Measurements from ENCODE around the gene LACTB.

GRCh38 chr15:63157891-63158431 is 36.3 kb downstream of the LACTB start:
- TF ChIP-seq BHLHE40 (IDR thresholded peaks at IDR 0.05; ENCODE audit: low read depth, low read length) = no peak
- peak; percentile 26; the same call in 1 of the 2 replicates for TF ChIP-seq CTCF (conservative IDR thresholded peaks at IDR 0.05; ENCODE audit: low read depth, low read length)
- TF ChIP-seq SMC3 (IDR thresholded peaks at IDR 0.05; ENCODE audit: low read depth, low read length) = 0 out of 2 replicates have a peak, but pooled peaks have one; percentile 9
- no peak for TF ChIP-seq POLR2A (IDR thresholded peaks at IDR 0.05; ENCODE audit: low read depth, low read length)
- peak; percentile 27; the same call in 1 of the 2 replicates for TF ChIP-seq RAD21 (IDR thresholded peaks at IDR 0.05; ENCODE audit: low read length)
- no peak for TF ChIP-seq CHD1 (IDR thresholded peaks at IDR 0.05; ENCODE audit: low read depth, low read length)
- TF ChIP-seq USF2 (IDR thresholded peaks at IDR 0.05; ENCODE audit: low read depth, low read length) = no peak

Data from IMR-90 (cell line).